Measurements from ENCODE around the gene PTPRC. TPM values are rescaled to one million over a fixed set of nuclear protein-coding genes. Genes with fewer than 3 reads are reported as not detected.

The PTPRC gene
- total RNA-seq, 3 donors from 2014 or later (not counting 1 experiment from before 2014, with no cell fraction given), result 1,142 to 1,334 (median 1,200) TPM

DNA sequence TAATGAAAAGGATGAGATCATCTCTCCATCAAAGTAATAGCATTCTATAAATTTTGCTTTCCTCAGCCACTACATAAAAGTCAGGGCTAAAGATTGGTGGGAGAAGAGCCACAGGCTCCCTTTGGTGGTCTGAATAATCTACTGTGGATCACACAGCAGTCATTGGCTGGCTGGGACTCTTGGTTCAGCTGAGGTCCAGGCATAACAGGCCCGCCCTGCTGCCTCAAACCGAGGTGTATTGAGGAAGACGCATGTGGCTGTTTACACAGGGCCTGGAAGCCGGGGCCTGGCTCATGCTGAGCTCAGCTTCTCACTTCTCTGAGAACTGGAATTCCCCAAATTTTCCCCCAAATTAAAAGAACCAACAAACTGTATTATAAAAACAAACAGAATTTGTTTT lies 139.2 kb downstream of the PTPRC start:
- Histone ChIP-seq H3K4me1 (ENCODE audit: control insufficient read depth, insufficient read depth, low read length) (no peaks in the 10 kb centered on the region), H3K4me3 (ENCODE audit: low read length) (no peak overlapping the region), H3K27me3 (ENCODE audit: control insufficient read depth, insufficient read depth, low read length) (no peaks in the 10 kb centered on the region), H3K27ac (ENCODE audit: low read length) (no peak overlapping the region), H3K9me3 (ENCODE audit: control insufficient read depth, insufficient read depth, low read length) (no peaks in the 10 kb centered on the region), H3K36me3 (ENCODE audit: control insufficient read depth, insufficient read depth, low read length) (no peaks in the 10 kb centered on the region)
- TF ChIP-seq CTCF (IDR thresholded peaks at IDR 0.05), result no peak
- no peaks in the 10 kb centered on the region for H3K27me3 Mint-ChIP-seq (ENCODE audit: low read depth in 2 of 2)
- H3K36me3 Mint-ChIP-seq, result no peaks in the 10 kb centered on the region
- H3K4me1 Mint-ChIP-seq, result peaks cover 9% of the 10 kb centered on the region in 2 donors
- 77% methylated on average over 4 of the region's 4 CpGs for WGBS (ENCODE audit: insufficient coverage)
- H3K4me3 Mint-ChIP-seq, result no peak overlapping the region
- DNase-seq (no peak), ATAC-seq (peak in 1 of 3 donors; percentile 36)
- H3K27ac Mint-ChIP-seq, result no peak overlapping the region
- intact Hi-C loops (cut with micrococcal nuclease), result no loop called here
- no peaks in the 10 kb centered on the region for H3K9me3 Mint-ChIP-seq

GRCh38 chr1:198780376-198780775 lies 141.5 kb downstream of the PTPRC start:
- Mint-ChIP-seq H3K27ac (no peak overlapping the region), H3K4me1 (peaks cover 9% of the 10 kb centered on the region in 2 donors), H3K36me3 (no peaks in the 10 kb centered on the region), H3K9me3 (no peaks in the 10 kb centered on the region), H3K27me3 (ENCODE audit: low read depth in 2 of 2) (no peaks in the 10 kb centered on the region), H3K4me3 (no peak overlapping the region)
- ATAC-seq (no peak), DNase-seq (no peak)
- no peak overlapping the region for H3K27ac ChIP-seq (ENCODE audit: low read length)
- H3K27me3 ChIP-seq (ENCODE audit: control insufficient read depth, insufficient read depth, low read length), result no peaks in the 10 kb centered on the region
- TF ChIP-seq CTCF (IDR thresholded peaks at IDR 0.05), result no peak
- no peaks in the 10 kb centered on the region for H3K9me3 ChIP-seq (ENCODE audit: control insufficient read depth, insufficient read depth, low read length)
- H3K4me1 ChIP-seq (ENCODE audit: control insufficient read depth, insufficient read depth, low read length), result no peaks in the 10 kb centered on the region
- H3K36me3 ChIP-seq (ENCODE audit: control insufficient read depth, insufficient read depth, low read length), result no peaks in the 10 kb centered on the region
- 95% methylated on average over 1 of the region's 1 CpG for WGBS (ENCODE audit: insufficient coverage)
- intact Hi-C loops (cut with micrococcal nuclease), result no loop called here
- no peak overlapping the region for H3K4me3 ChIP-seq (ENCODE audit: low read length)

DNA sequence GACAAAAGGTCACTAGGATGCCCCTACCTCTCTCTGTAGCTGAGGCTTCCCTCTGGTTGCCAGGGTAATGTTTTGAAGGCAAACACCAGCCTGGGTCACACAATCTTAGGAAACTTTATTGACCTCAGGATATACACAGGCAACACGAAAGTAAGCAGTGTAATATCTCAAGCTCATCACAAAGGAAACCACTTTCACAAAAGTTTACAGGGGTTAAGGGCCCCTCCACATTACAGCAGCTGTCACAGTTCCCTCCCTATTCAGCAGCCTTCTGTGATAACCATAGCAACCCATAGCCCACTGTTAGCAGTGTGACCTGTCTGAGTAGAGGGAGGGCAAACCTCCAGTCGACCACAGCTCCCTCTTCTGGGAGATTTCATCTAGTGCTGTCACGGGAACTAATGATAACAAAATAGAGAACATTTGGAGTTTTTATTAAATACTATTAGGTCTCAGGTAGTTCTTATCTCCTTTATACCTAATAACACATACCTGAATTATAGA lies 149.8 kb downstream of the PTPRC start:
- Mint-ChIP-seq H3K9me3 (no peaks in the 10 kb centered on the region), H3K4me3 (peak overlapping the region; percentile 18), H3K27ac (peak overlapping the region; percentile 87 to 91), H3K4me1 (peaks cover 45 to 50% of the 10 kb centered on the region in 2 donors), H3K27me3 (ENCODE audit: low read depth in 2 of 2) (no peaks in the 10 kb centered on the region), H3K36me3 (no peaks in the 10 kb centered on the region)
- Histone ChIP-seq H3K27ac (ENCODE audit: low read length) (peak overlapping the region; percentile 81), H3K4me3 (ENCODE audit: low read length) (no peak overlapping the region), H3K36me3 (ENCODE audit: control insufficient read depth, insufficient read depth, low read length) (no peaks in the 10 kb centered on the region), H3K27me3 (ENCODE audit: control insufficient read depth, insufficient read depth, low read length) (no peaks in the 10 kb centered on the region), H3K9me3 (ENCODE audit: control insufficient read depth, insufficient read depth, low read length) (no peaks in the 10 kb centered on the region), H3K4me1 (ENCODE audit: control insufficient read depth, insufficient read depth, low read length) (peaks cover 13% of the 10 kb centered on the region)
- intact Hi-C loops (cut with micrococcal nuclease), result loop anchor here (1.0 to 5.0 kb wide), 6 partner anchors 36 to 384 kb away; no protein-coding TSS in a partner anchor
- ATAC-seq (peak; percentile 96 to 98 (median 98)), DNase-seq (peak; percentile 53 to 71)
- 22% methylated on average over 2 of the region's 3 CpGs for WGBS (ENCODE audit: insufficient coverage)
- TF ChIP-seq CTCF (IDR thresholded peaks at IDR 0.05), result peak; percentile 53

GRCh38 chr1:198793714-198794113 lies 154.9 kb downstream of the PTPRC start:
- WGBS (ENCODE audit: insufficient coverage), result no CpG with 5 or more reads among the region's 3 CpGs
- Mint-ChIP-seq H3K9me3 (peaks cover 4 to 9% of the 10 kb centered on the region in 2 donors), H3K27me3 (ENCODE audit: low read depth in 2 of 2) (no peaks in the 10 kb centered on the region), H3K27ac (no peak overlapping the region), H3K4me3 (no peak overlapping the region), H3K4me1 (peaks cover 31 to 44% of the 10 kb centered on the region in 2 donors), H3K36me3 (peaks cover 12% of the 10 kb centered on the region)
- Histone ChIP-seq H3K4me3 (ENCODE audit: low read length) (no peak overlapping the region), H3K9me3 (ENCODE audit: control insufficient read depth, insufficient read depth, low read length) (peaks cover 11% of the 10 kb centered on the region), H3K4me1 (ENCODE audit: control insufficient read depth, insufficient read depth, low read length) (peaks cover 9% of the 10 kb centered on the region), H3K27ac (ENCODE audit: low read length) (no peak overlapping the region), H3K36me3 (ENCODE audit: control insufficient read depth, insufficient read depth, low read length) (no peaks in the 10 kb centered on the region), H3K27me3 (ENCODE audit: control insufficient read depth, insufficient read depth, low read length) (no peaks in the 10 kb centered on the region)
- TF ChIP-seq CTCF (IDR thresholded peaks at IDR 0.05), result no peak
- ATAC-seq (no peak), DNase-seq (no peak)
- intact Hi-C loops (cut with micrococcal nuclease), result no loop called here

All from natural killer cell (primary cell).